ENCODE results near the gene PREPL.

- no peak for TF ChIP-seq CTCF (IDR thresholded peaks at IDR 0.05; ENCODE audit: extremely low read depth in 1 of 2, insufficient read depth in 1 of 2, low read depth in 1 of 2, low read length in 2 of 2)
- TF ChIP-seq MAX (IDR thresholded peaks at IDR 0.05; ENCODE audit: insufficient read depth, insufficient read length), result no peak
- TF ChIP-seq MYC (IDR thresholded peaks at IDR 0.05; ENCODE audit: low read depth, low read length), result no peak
These were observed 61.7 kb downstream of the PREPL start for GRCh38 chr2:44299635-44300034.

Data from endothelial cell of umbilical vein (primary cell).